ENCODE results near the gene RNF113A.

Gene RNF113A

GRCh38 chrX:119878740-119879139 is 7.2 kb upstream of the RNF113A start:
- H3K4me3 ChIP-seq (replicated peaks; ENCODE audit: low read depth, low read length) = no peak overlapping the region
- TF ChIP-seq, protein P1, sequence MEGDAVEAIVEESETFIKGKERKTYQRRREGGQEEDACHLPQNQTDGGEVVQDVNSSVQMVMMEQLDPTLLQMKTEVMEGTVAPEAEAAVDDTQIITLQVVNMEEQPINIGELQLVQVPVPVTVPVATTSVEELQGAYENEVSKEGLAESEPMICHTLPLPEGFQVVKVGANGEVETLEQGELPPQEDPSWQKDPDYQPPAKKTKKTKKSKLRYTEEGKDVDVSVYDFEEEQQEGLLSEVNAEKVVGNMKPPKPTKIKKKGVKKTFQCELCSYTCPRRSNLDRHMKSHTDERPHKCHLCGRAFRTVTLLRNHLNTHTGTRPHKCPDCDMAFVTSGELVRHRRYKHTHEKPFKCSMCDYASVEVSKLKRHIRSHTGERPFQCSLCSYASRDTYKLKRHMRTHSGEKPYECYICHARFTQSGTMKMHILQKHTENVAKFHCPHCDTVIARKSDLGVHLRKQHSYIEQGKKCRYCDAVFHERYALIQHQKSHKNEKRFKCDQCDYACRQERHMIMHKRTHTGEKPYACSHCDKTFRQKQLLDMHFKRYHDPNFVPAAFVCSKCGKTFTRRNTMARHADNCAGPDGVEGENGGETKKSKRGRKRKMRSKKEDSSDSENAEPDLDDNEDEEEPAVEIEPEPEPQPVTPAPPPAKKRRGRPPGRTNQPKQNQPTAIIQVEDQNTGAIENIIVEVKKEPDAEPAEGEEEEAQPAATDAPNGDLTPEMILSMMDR (IDR thresholded peaks at IDR 0.05; ENCODE audit: low read length, missing control alignments) = no peak
- DNase-seq (ENCODE audit: low read depth) = no peak

DNA sequence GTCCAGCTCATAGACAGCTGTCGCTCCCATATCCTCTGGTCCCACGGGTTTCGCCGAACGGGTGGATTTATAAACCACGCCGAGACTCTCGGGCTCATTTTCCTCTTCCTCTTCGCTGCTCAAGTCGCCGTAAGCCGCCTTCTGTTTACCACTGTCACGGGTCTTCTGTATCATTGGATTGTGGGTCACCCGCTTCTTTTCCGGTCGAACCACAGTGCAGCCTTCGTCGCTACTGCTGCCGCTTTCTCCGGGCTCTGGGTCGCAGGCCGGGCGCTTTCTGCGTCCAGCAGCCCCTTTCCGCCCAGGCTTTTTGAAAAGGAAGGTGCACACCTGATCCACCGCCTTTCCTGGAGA is 311 bp downstream of the RNF113A start:
- peak overlapping the region; percentile 78 for H3K4me3 ChIP-seq (replicated peaks; ENCODE audit: low read depth, low read length)
- TF ChIP-seq, protein P1 (IDR thresholded peaks at IDR 0.05; ENCODE audit: low read length, missing control alignments) = no peak
- DNase-seq (ENCODE audit: low read depth) = no peak

- H3K4me3 ChIP-seq (replicated peaks; ENCODE audit: low read depth, low read length) = peak overlapping the region; percentile 78
- DNase-seq (ENCODE audit: low read depth) = no peak
- TF ChIP-seq, protein P1 (IDR thresholded peaks at IDR 0.05; ENCODE audit: low read length, missing control alignments) = no peak
These were observed 854 bp downstream of the RNF113A start for GRCh38 chrX:119870626-119871131.

- DNase-seq (ENCODE audit: low read depth) = no peak
- peak overlapping the region; percentile 79 for H3K4me3 ChIP-seq (replicated peaks; ENCODE audit: low read depth, low read length)
- TF ChIP-seq, protein P1 (IDR thresholded peaks at IDR 0.05; ENCODE audit: low read length, missing control alignments) = no peak
These were observed 18.1 kb downstream of the RNF113A start for GRCh38 chrX:119853444-119853843.

- peak; percentile 98 for DNase-seq (ENCODE audit: low read depth)
- TF ChIP-seq, protein P1 (IDR thresholded peaks at IDR 0.05; ENCODE audit: low read length, missing control alignments) = no peak
- H3K4me3 ChIP-seq (replicated peaks; ENCODE audit: low read depth, low read length) = peak within 1 kb of the TSS; percentile 79
These were observed 18.9 kb downstream of the RNF113A start, which contains the start of gene UPF3B for GRCh38 chrX:119852382-119853353. UPF3B (minus strand) TSS chrX:119852963; CDS start chrX:119852928, 35 bp downstream.

- H3K4me3 ChIP-seq (replicated peaks; ENCODE audit: low read depth, low read length) = no peak overlapping the region
- TF ChIP-seq, protein P1 (IDR thresholded peaks at IDR 0.05; ENCODE audit: low read length, missing control alignments) = no peak
- DNase-seq (ENCODE audit: low read depth) = no peak
These were observed 37.6 kb downstream of the RNF113A start for GRCh38 chrX:119833905-119834304.

Data from fibroblast of pulmonary artery (primary cell).